Measurements from ENCODE around the gene ACSF2. TPM values are rescaled to one million over a fixed set of nuclear protein-coding genes. Genes with fewer than 3 reads are reported as not detected.

ACSF2 gene
- total and polyA plus RNA-seq, 2 of the 13 experiments (the other 11 are each of a cell fraction or from before 2014, with no cell fraction given), result 87.3 to 109 TPM

DNA sequence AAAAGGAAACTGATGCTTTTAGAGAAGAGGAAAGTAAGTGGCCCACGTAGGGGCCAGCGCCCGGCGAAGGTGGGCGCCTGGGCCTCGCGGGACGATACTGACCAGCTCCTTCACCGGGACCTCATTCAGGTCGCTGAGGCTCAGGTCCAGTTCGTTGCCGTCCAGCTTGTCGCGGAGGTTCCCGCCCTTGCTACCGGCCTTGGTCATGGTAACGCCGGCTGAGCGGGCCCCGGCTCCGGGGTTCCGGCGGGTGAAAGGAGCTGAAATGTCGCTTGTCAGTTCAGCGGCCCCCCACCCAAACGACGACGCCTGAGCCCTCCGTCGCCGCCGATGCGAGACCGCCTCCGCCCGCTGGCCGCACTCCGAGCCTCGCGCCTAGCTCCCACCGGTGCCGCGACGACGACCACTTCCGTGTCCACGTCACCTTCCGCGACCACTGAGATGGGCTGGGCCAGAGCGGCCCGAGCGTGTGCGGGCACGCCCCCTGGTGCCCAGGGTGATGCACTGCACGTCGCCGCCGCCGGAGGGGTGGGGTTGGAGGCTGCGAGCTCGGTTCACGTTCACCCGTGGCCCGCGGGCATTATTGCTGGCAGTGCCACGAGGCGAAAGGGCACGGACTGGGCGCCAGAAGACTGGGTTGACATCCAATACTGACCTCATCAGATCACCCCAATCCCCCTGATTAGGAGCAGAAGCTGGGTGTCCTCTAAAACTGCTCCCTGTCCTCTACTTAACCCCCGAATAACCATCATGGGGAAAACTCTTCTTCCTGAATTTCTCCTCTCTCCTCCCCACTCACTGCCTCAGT is 28.7 kb upstream of the ACSF2 start, which contains the start of gene LRRC59 (continued):
- TF ChIP-seq, protein P1, sequence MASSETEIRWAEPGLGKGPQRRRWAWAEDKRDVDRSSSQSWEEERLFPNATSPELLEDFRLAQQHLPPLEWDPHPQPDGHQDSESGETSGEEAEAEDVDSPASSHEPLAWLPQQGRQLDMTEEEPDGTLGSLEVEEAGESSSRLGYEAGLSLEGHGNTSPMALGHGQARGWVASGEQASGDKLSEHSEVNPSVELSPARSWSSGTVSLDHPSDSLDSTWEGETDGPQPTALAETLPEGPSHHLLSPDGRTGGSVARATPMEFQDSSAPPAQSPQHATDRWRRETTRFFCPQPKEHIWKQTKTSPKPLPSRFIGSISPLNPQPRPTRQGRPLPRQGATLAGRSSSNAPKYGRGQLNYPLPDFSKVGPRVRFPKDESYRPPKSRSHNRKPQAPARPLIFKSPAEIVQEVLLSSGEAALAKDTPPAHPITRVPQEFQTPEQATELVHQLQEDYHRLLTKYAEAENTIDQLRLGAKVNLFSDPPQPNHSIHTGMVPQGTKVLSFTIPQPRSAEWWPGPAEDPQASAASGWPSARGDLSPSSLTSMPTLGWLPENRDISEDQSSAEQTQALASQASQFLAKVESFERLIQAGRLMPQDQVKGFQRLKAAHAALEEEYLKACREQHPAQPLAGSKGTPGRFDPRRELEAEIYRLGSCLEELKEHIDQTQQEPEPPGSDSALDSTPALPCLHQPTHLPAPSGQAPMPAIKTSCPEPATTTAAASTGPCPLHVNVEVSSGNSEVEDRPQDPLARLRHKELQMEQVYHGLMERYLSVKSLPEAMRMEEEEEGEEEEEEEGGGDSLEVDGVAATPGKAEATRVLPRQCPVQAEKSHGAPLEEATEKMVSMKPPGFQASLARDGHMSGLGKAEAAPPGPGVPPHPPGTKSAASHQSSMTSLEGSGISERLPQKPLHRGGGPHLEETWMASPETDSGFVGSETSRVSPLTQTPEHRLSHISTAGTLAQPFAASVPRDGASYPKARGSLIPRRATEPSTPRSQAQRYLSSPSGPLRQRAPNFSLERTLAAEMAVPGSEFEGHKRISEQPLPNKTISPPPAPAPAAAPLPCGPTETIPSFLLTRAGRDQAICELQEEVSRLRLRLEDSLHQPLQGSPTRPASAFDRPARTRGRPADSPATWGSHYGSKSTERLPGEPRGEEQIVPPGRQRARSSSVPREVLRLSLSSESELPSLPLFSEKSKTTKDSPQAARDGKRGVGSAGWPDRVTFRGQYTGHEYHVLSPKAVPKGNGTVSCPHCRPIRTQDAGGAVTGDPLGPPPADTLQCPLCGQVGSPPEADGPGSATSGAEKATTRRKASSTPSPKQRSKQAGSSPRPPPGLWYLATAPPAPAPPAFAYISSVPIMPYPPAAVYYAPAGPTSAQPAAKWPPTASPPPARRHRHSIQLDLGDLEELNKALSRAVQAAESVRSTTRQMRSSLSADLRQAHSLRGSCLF (CRISPR knock-in tag; IDR thresholded peaks at IDR 0.05; ENCODE audit: borderline replicate concordance), result peak; percentile 63; the same call in 1 of the 2 replicates
- TF ChIP-seq, protein P2, sequence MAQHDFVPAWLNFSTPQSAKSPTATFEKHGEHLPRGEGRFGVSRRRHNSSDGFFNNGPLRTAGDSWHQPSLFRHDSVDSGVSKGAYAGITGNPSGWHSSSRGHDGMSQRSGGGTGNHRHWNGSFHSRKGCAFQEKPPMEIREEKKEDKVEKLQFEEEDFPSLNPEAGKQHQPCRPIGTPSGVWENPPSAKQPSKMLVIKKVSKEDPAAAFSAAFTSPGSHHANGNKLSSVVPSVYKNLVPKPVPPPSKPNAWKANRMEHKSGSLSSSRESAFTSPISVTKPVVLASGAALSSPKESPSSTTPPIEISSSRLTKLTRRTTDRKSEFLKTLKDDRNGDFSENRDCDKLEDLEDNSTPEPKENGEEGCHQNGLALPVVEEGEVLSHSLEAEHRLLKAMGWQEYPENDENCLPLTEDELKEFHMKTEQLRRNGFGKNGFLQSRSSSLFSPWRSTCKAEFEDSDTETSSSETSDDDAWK (CRISPR knock-in tag; IDR thresholded peaks at IDR 0.05), result no peak
- TF ChIP-seq ZNF737 (CRISPR knock-in tag; IDR thresholded peaks at IDR 0.05; ENCODE audit: borderline replicate concordance), result peak; percentile 74; the same call in 1 of the 2 replicates
- no peak for TF ChIP-seq CHD4 (IDR thresholded peaks at IDR 0.05; ENCODE audit: borderline replicate concordance, low read length)
- peak; percentile 92 for TF ChIP-seq ZNF839 (CRISPR knock-in tag; IDR thresholded peaks at IDR 0.05; ENCODE audit: borderline replicate concordance)
- peak; percentile 70 for TF ChIP-seq SP5 (CRISPR knock-in tag; IDR thresholded peaks at IDR 0.05; ENCODE audit: borderline replicate concordance, low read depth)
- no peak; the same call in 1 of the 2 replicates for TF ChIP-seq RFX5 (IDR thresholded peaks at IDR 0.05; ENCODE audit: low read depth, low read length)
- peak; percentile 95 for TF ChIP-seq ZMYM3 (CRISPR knock-in tag; IDR thresholded peaks at IDR 0.05)
- TF ChIP-seq, protein P3, sequence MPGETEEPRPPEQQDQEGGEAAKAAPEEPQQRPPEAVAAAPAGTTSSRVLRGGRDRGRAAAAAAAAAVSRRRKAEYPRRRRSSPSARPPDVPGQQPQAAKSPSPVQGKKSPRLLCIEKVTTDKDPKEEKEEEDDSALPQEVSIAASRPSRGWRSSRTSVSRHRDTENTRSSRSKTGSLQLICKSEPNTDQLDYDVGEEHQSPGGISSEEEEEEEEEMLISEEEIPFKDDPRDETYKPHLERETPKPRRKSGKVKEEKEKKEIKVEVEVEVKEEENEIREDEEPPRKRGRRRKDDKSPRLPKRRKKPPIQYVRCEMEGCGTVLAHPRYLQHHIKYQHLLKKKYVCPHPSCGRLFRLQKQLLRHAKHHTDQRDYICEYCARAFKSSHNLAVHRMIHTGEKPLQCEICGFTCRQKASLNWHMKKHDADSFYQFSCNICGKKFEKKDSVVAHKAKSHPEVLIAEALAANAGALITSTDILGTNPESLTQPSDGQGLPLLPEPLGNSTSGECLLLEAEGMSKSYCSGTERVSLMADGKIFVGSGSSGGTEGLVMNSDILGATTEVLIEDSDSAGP (CRISPR knock-in tag; IDR thresholded peaks at IDR 0.05; ENCODE audit: borderline replicate concordance), result peak; percentile 98
- TF ChIP-seq, protein P4, sequence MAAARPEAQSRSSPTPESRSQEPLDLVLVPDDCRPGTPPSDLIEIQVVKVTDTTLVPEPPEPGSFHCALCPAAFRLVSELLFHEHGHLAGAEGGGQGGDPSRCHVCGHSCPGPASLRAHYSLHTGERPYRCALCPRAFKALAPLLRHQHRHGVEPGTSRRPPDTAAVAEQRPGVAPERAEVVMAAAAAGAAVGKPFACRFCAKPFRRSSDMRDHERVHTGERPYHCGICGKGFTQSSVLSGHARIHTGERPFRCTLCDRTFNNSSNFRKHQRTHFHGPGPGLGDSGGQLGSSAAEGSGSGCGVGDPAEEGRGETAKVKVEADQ (CRISPR knock-in tag; IDR thresholded peaks at IDR 0.05; ENCODE audit: borderline replicate concordance), result peak; percentile 100
- TF ChIP-seq, protein P5, sequence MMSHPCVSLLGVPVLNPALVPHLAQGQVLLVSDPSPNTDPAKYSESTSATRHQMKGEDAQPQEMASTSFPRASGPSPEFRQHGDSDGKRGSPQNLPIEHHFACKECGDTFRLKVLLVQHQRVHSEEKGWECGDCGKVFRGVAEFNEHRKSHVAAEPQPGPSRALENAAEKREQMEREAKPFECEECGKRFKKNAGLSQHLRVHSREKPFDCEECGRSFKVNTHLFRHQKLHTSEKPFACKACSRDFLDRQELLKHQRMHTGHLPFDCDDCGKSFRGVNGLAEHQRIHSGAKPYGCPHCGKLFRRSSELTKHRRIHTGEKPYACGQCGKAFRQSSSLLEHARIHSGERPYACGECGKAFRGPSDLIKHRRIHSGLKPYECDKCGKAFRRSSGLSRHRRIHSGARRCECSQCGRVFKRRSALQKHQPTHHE (CRISPR knock-in tag; IDR thresholded peaks at IDR 0.05; ENCODE audit: borderline replicate concordance), result peak; percentile 76
- TF ChIP-seq ZNF33A (CRISPR knock-in tag; IDR thresholded peaks at IDR 0.05; ENCODE audit: borderline replicate concordance), result no peak
- no peak for TF ChIP-seq SRF (IDR thresholded peaks at IDR 0.05; ENCODE audit: low read depth, low read length)
- no peak for TF ChIP-seq ZNF101 (CRISPR knock-in tag; IDR thresholded peaks at IDR 0.05; ENCODE audit: borderline replicate concordance, low read depth)
- peak; percentile 100 for TF ChIP-seq HDAC1 (CRISPR knock-in tag; IDR thresholded peaks at IDR 0.05)
- peak; percentile 96 for TF ChIP-seq ZC3H13 (CRISPR knock-in tag; IDR thresholded peaks at IDR 0.05)
- peak; percentile 27; the same call in 1 of the 2 replicates for TF ChIP-seq NKX3-1 (CRISPR knock-in tag; IDR thresholded peaks at IDR 0.05)
- peak; percentile 93; the same call in 1 of the 2 replicates for TF ChIP-seq SP140L (CRISPR knock-in tag; IDR thresholded peaks at IDR 0.05; ENCODE audit: borderline replicate concordance)

All from HepG2 (cell line).